Measurements from ENCODE around the gene FBXW9. TPM values are rescaled to one million over a fixed set of nuclear protein-coding genes. Genes with fewer than 3 reads are reported as not detected.

The FBXW9 gene
- total RNA-seq, 1 experiment from 2014 or later: 14.0 TPM

DNA sequence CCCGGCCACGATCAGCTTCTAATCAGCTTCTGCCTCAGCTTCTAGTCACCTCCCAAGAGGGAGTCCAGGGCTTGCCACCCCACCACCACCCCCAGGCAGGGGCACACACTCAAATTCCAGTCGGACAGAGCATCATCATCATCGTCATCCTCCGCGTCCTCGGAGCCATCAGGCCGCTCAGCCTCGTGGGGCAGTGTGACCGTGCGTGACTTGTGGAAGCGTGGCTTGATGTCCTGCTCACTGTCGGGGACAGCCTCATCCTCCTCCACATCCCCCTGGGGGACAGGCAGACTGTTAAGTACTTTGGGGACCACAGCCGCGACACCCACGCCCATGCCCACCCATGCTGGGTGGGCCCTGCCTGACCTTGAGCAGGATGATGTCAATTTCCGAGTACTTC, 14.8 kb upstream of the FBXW9 start:
- H3K9ac ChIP-seq (ENCODE audit: low read length): no peak overlapping the region
- ATAC-seq (no peak), DNase-seq (ENCODE audit: low read depth, low spot score) (no peak)
- no peak overlapping the region for H3K4me3 ChIP-seq (replicated peaks in 1 of 2; ENCODE audit: low read depth in 1 of 2, low read length in 2 of 2)
- intact Hi-C loops (cut with micrococcal nuclease): no loop called here
- no TSS peak for BruUV-seq (replicated peaks)
- H3K4me1 ChIP-seq (ENCODE audit: control insufficient read depth in 1 of 2, insufficient read depth in 2 of 2, low read length in 2 of 2): no peaks in the 10 kb centered on the region
- no peak overlapping the region for H3K4me2 ChIP-seq (ENCODE audit: low read length)
- no peak overlapping the region for H2AFZ ChIP-seq (ENCODE audit: low read depth, low read length, poor library complexity, severe bottlenecking)
- no peaks in the 10 kb centered on the region for H4K20me1 ChIP-seq (ENCODE audit: insufficient read depth)
- TF ChIP-seq EGR1 (IDR thresholded peaks at IDR 0.05; ENCODE audit: low read depth) (no peak), FOSL1 (IDR thresholded peaks at IDR 0.05; ENCODE audit: low read depth) (no peak), EZH2phosphoT487 (IDR thresholded peaks at IDR 0.05; ENCODE audit: borderline replicate concordance) (no peak)
- TF ChIP-seq, protein P1, sequence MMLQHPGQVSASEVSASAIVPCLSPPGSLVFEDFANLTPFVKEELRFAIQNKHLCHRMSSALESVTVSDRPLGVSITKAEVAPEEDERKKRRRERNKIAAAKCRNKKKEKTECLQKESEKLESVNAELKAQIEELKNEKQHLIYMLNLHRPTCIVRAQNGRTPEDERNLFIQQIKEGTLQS (IDR thresholded peaks at IDR 0.05): no peak
- POLR2A ChIA-PET: no interaction called here
- H3K9me3 ChIP-seq (ENCODE audit: control insufficient read depth in 1 of 2, insufficient read depth in 1 of 2, low read depth in 1 of 2, low read length in 2 of 2): no peaks in the 10 kb centered on the region
- H3K27me3 ChIP-seq (ENCODE audit: insufficient read depth, low read length): no peaks in the 10 kb centered on the region
- peaks cover 30% of the 10 kb centered on the region; the same call in 1 of the 2 replicates for H3K79me2 ChIP-seq (ENCODE audit: insufficient read depth, low read length)
- CTCF ChIA-PET: no interaction called here
- RAD21 ChIA-PET (ENCODE audit: low non-redundant PET in 1 of 2, low total read pairs in 2 of 2, uncharacterized antibody in 2 of 2, unreplicated experiment in 2 of 2): no interaction called here
- no peak overlapping the region; the same call in 1 of the 2 replicates for H3K27ac ChIP-seq (ENCODE audit: low read depth, low read length)
- H3K36me3 ChIP-seq (ENCODE audit: control insufficient read depth in 1 of 2, insufficient read depth in 2 of 2, low read length in 2 of 2): peaks cover 53 to 58% of the 10 kb centered on the region in 2 experiments
- no peaks in the 10 kb centered on the region for H3K9me2 ChIP-seq (ENCODE audit: insufficient read depth)

DNA sequence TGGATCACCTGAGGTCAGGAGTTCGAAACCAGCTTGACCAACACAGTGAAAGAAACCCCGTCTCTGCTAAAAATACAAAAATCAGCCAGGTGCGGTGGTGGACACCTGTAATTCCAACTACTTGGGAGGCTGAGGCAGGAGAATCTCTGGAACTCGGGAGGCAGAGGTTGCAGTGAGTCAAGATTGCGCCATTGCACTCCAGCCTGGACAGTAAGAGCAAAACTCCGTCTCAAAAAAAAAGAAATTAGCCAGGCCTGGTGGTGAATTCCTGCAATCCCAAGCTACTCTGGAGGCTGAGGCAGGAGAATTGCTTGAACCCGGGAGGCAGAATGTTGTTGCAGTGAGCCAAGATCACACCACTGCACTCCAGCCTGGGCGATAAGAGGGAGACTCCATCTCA, 12.2 kb upstream of the FBXW9 start:
- H3K4me1 ChIP-seq (ENCODE audit: control insufficient read depth in 1 of 2, insufficient read depth in 2 of 2, low read length in 2 of 2): no peaks in the 10 kb centered on the region
- H3K9ac ChIP-seq (ENCODE audit: low read length): no peak overlapping the region
- H3K4me2 ChIP-seq (ENCODE audit: low read length): no peak overlapping the region
- H2AFZ ChIP-seq (ENCODE audit: low read depth, low read length, poor library complexity, severe bottlenecking): no peak overlapping the region
- intact Hi-C loops (cut with micrococcal nuclease): no loop called here
- no peaks in the 10 kb centered on the region for H4K20me1 ChIP-seq (ENCODE audit: insufficient read depth)
- ChIA-PET RAD21 (ENCODE audit: low non-redundant PET in 1 of 2, low total read pairs in 2 of 2, uncharacterized antibody in 2 of 2, unreplicated experiment in 2 of 2) (no interaction called here), CTCF (interaction anchor here (0.6 kb wide), 1 partner anchor 52 kb away, joined by 5 read pairs; no protein-coding TSS in a partner anchor), POLR2A (no interaction called here)
- no peaks in the 10 kb centered on the region for H3K9me2 ChIP-seq (ENCODE audit: insufficient read depth)
- no peak overlapping the region for H3K4me3 ChIP-seq (replicated peaks in 1 of 2; ENCODE audit: low read depth in 1 of 2, low read length in 2 of 2)
- DNase-seq (ENCODE audit: low read depth, low spot score): no peak
- H3K36me3 ChIP-seq (ENCODE audit: control insufficient read depth in 1 of 2, insufficient read depth in 2 of 2, low read length in 2 of 2): peaks cover 46 to 63% of the 10 kb centered on the region in 2 experiments
- no peak overlapping the region for H3K27ac ChIP-seq (ENCODE audit: low read depth, low read length)
- H3K9me3 ChIP-seq (ENCODE audit: control insufficient read depth in 1 of 2, insufficient read depth in 1 of 2, low read depth in 1 of 2, low read length in 2 of 2): no peaks in the 10 kb centered on the region
- ATAC-seq: no peak
- no TSS peak for BruUV-seq (replicated peaks)
- H3K27me3 ChIP-seq (ENCODE audit: insufficient read depth, low read length): no peaks in the 10 kb centered on the region
- H3K79me2 ChIP-seq (ENCODE audit: insufficient read depth, low read length): peaks cover 16% of the 10 kb centered on the region; the same call in 1 of the 2 replicates
- TF ChIP-seq RAD21 (IDR thresholded peaks at IDR 0.05; ENCODE audit: low read depth) (no peak), SIN3A (IDR thresholded peaks at IDR 0.05; ENCODE audit: low read depth) (no peak), EZH2phosphoT487 (IDR thresholded peaks at IDR 0.05; ENCODE audit: borderline replicate concordance) (no peak), POLR2A (IDR thresholded peaks at IDR 0.05; ENCODE audit: borderline replicate concordance, extremely low read depth, insufficient read depth, insufficient read length) (no peak), EZH2 (IDR thresholded peaks at IDR 0.05) (no peak), FOSL1 (IDR thresholded peaks at IDR 0.05; ENCODE audit: low read depth) (no peak), CEBPB (IDR thresholded peaks at IDR 0.05; ENCODE audit: low read depth) (no peak)
- TF ChIP-seq, protein P2, sequence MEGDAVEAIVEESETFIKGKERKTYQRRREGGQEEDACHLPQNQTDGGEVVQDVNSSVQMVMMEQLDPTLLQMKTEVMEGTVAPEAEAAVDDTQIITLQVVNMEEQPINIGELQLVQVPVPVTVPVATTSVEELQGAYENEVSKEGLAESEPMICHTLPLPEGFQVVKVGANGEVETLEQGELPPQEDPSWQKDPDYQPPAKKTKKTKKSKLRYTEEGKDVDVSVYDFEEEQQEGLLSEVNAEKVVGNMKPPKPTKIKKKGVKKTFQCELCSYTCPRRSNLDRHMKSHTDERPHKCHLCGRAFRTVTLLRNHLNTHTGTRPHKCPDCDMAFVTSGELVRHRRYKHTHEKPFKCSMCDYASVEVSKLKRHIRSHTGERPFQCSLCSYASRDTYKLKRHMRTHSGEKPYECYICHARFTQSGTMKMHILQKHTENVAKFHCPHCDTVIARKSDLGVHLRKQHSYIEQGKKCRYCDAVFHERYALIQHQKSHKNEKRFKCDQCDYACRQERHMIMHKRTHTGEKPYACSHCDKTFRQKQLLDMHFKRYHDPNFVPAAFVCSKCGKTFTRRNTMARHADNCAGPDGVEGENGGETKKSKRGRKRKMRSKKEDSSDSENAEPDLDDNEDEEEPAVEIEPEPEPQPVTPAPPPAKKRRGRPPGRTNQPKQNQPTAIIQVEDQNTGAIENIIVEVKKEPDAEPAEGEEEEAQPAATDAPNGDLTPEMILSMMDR (IDR thresholded peaks at IDR 0.05 in 2 of 3, conservative IDR thresholded peaks at IDR 0.05 in 1 of 3; ENCODE audit: borderline replicate concordance in 1 of 3, insufficient read depth in 1 of 3, low read depth in 2 of 3, low read length in 2 of 3): no peak
- TF ChIP-seq, protein P3, sequence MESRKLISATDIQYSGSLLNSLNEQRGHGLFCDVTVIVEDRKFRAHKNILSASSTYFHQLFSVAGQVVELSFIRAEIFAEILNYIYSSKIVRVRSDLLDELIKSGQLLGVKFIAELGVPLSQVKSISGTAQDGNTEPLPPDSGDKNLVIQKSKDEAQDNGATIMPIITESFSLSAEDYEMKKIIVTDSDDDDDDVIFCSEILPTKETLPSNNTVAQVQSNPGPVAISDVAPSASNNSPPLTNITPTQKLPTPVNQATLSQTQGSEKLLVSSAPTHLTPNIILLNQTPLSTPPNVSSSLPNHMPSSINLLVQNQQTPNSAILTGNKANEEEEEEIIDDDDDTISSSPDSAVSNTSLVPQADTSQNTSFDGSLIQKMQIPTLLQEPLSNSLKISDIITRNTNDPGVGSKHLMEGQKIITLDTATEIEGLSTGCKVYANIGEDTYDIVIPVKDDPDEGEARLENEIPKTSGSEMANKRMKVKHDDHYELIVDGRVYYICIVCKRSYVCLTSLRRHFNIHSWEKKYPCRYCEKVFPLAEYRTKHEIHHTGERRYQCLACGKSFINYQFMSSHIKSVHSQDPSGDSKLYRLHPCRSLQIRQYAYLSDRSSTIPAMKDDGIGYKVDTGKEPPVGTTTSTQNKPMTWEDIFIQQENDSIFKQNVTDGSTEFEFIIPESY (IDR thresholded peaks at IDR 0.05; ENCODE audit: extremely low read depth, insufficient replicate concordance, low read length): no peak
- TF ChIP-seq, protein P4, sequence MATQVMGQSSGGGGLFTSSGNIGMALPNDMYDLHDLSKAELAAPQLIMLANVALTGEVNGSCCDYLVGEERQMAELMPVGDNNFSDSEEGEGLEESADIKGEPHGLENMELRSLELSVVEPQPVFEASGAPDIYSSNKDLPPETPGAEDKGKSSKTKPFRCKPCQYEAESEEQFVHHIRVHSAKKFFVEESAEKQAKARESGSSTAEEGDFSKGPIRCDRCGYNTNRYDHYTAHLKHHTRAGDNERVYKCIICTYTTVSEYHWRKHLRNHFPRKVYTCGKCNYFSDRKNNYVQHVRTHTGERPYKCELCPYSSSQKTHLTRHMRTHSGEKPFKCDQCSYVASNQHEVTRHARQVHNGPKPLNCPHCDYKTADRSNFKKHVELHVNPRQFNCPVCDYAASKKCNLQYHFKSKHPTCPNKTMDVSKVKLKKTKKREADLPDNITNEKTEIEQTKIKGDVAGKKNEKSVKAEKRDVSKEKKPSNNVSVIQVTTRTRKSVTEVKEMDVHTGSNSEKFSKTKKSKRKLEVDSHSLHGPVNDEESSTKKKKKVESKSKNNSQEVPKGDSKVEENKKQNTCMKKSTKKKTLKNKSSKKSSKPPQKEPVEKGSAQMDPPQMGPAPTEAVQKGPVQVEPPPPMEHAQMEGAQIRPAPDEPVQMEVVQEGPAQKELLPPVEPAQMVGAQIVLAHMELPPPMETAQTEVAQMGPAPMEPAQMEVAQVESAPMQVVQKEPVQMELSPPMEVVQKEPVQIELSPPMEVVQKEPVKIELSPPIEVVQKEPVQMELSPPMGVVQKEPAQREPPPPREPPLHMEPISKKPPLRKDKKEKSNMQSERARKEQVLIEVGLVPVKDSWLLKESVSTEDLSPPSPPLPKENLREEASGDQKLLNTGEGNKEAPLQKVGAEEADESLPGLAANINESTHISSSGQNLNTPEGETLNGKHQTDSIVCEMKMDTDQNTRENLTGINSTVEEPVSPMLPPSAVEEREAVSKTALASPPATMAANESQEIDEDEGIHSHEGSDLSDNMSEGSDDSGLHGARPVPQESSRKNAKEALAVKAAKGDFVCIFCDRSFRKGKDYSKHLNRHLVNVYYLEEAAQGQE (IDR thresholded peaks at IDR 0.05; ENCODE audit: low read depth): no peak
